ENCODE results near the gene JARID2. TPM values are rescaled to one million over a fixed set of nuclear protein-coding genes. Genes with fewer than 3 reads are reported as not detected.

JARID2 gene
- total RNA-seq, 1 experiment from 2014 or later, result 23.6 TPM

GRCh38 chr6:15502446-15503345 lies 256.8 kb downstream of the JARID2 start:
- DNase-seq (ENCODE audit: low read depth, low spot score) (no peak), ATAC-seq (no peak)
- no peak overlapping the region for H3K4me3 ChIP-seq (replicated peaks in 1 of 2; ENCODE audit: low read depth in 1 of 2, low read length in 2 of 2)
- TF ChIP-seq YY1 (IDR thresholded peaks at IDR 0.05; ENCODE audit: extremely low read depth, insufficient replicate concordance, low read depth, low read length), result no peak
- no peaks in the 10 kb centered on the region for H4K20me1 ChIP-seq (ENCODE audit: insufficient read depth)
- ChIA-PET RAD21 (ENCODE audit: low non-redundant PET in 1 of 2, low total read pairs in 2 of 2, uncharacterized antibody in 2 of 2, unreplicated experiment in 2 of 2) (no interaction called here), CTCF (no interaction called here), POLR2A (no interaction called here)
- no peak overlapping the region for H3K27ac ChIP-seq (ENCODE audit: low read depth, low read length)
- peaks cover 4 to 5% of the 10 kb centered on the region in 2 experiments; a peak in 1 of 4 replicates for H3K4me1 ChIP-seq (ENCODE audit: control insufficient read depth in 1 of 2, insufficient read depth in 2 of 2, low read length in 2 of 2)
- peaks cover 0 to 3% of the 10 kb centered on the region in 2 experiments; a peak in 1 of 4 replicates for H3K36me3 ChIP-seq (ENCODE audit: control insufficient read depth in 1 of 2, insufficient read depth in 2 of 2, low read length in 2 of 2)
- H3K9me2 ChIP-seq (ENCODE audit: insufficient read depth), result no peaks in the 10 kb centered on the region
- no peak overlapping the region for H3K9ac ChIP-seq (ENCODE audit: low read length)
- no peak overlapping the region for H2AFZ ChIP-seq (ENCODE audit: low read depth, low read length, poor library complexity, severe bottlenecking)
- no peak overlapping the region for H3K4me2 ChIP-seq (ENCODE audit: low read length)
- BruUV-seq (replicated peaks), result no TSS peak
- H3K9me3 ChIP-seq (ENCODE audit: control insufficient read depth in 1 of 2, insufficient read depth in 1 of 2, low read depth in 1 of 2, low read length in 2 of 2), result no peaks in the 10 kb centered on the region
- intact Hi-C loops (cut with micrococcal nuclease), result no loop called here
- H3K79me2 ChIP-seq (ENCODE audit: insufficient read depth, low read length), result no peaks in the 10 kb centered on the region
- H3K27me3 ChIP-seq (ENCODE audit: insufficient read depth, low read length), result no peaks in the 10 kb centered on the region

- ChIA-PET RAD21 (ENCODE audit: low non-redundant PET in 1 of 2, low total read pairs in 2 of 2, uncharacterized antibody in 2 of 2, unreplicated experiment in 2 of 2) (no interaction called here), POLR2A (no interaction called here), CTCF (no interaction called here)
- H3K9me3 ChIP-seq (ENCODE audit: control insufficient read depth in 1 of 2, insufficient read depth in 1 of 2, low read depth in 1 of 2, low read length in 2 of 2), result no peaks in the 10 kb centered on the region
- no peak overlapping the region for H3K4me3 ChIP-seq (replicated peaks in 1 of 2; ENCODE audit: low read depth in 1 of 2, low read length in 2 of 2)
- H3K9me2 ChIP-seq (ENCODE audit: insufficient read depth), result no peaks in the 10 kb centered on the region
- H3K36me3 ChIP-seq (ENCODE audit: control insufficient read depth in 1 of 2, insufficient read depth in 2 of 2, low read length in 2 of 2), result peaks cover 0 to 3% of the 10 kb centered on the region in 2 experiments; a peak in 1 of 4 replicates
- intact Hi-C loops (cut with micrococcal nuclease), result no loop called here
- no peak overlapping the region for H3K4me2 ChIP-seq (ENCODE audit: low read length)
- TF ChIP-seq ZFX (IDR thresholded peaks at IDR 0.05) (no peak), ELF1 (IDR thresholded peaks at IDR 0.05; ENCODE audit: borderline replicate concordance, low read depth) (no peak), JUND (IDR thresholded peaks at IDR 0.05) (no peak), ZNF274 (IDR thresholded peaks at IDR 0.05; ENCODE audit: low read depth, low read length) (no peak), SRF (IDR thresholded peaks at IDR 0.05; ENCODE audit: low read depth) (no peak), MAX (IDR thresholded peaks at IDR 0.05) (no peak), CEBPB (IDR thresholded peaks at IDR 0.05; ENCODE audit: low read depth) (no peak), FOSL1 (IDR thresholded peaks at IDR 0.05; ENCODE audit: low read depth) (no peak), RAD21 (IDR thresholded peaks at IDR 0.05; ENCODE audit: low read depth) (no peak), SIN3A (IDR thresholded peaks at IDR 0.05; ENCODE audit: low read depth) (no peak), SP1 (IDR thresholded peaks at IDR 0.05; ENCODE audit: low read depth) (no peak)
- TF ChIP-seq, protein P1, sequence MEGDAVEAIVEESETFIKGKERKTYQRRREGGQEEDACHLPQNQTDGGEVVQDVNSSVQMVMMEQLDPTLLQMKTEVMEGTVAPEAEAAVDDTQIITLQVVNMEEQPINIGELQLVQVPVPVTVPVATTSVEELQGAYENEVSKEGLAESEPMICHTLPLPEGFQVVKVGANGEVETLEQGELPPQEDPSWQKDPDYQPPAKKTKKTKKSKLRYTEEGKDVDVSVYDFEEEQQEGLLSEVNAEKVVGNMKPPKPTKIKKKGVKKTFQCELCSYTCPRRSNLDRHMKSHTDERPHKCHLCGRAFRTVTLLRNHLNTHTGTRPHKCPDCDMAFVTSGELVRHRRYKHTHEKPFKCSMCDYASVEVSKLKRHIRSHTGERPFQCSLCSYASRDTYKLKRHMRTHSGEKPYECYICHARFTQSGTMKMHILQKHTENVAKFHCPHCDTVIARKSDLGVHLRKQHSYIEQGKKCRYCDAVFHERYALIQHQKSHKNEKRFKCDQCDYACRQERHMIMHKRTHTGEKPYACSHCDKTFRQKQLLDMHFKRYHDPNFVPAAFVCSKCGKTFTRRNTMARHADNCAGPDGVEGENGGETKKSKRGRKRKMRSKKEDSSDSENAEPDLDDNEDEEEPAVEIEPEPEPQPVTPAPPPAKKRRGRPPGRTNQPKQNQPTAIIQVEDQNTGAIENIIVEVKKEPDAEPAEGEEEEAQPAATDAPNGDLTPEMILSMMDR (IDR thresholded peaks at IDR 0.05 in 2 of 3, conservative IDR thresholded peaks at IDR 0.05 in 1 of 3; ENCODE audit: borderline replicate concordance in 1 of 3, insufficient read depth in 1 of 3, low read depth in 2 of 3, low read length in 2 of 3), result no peak
- TF ChIP-seq, protein P2, sequence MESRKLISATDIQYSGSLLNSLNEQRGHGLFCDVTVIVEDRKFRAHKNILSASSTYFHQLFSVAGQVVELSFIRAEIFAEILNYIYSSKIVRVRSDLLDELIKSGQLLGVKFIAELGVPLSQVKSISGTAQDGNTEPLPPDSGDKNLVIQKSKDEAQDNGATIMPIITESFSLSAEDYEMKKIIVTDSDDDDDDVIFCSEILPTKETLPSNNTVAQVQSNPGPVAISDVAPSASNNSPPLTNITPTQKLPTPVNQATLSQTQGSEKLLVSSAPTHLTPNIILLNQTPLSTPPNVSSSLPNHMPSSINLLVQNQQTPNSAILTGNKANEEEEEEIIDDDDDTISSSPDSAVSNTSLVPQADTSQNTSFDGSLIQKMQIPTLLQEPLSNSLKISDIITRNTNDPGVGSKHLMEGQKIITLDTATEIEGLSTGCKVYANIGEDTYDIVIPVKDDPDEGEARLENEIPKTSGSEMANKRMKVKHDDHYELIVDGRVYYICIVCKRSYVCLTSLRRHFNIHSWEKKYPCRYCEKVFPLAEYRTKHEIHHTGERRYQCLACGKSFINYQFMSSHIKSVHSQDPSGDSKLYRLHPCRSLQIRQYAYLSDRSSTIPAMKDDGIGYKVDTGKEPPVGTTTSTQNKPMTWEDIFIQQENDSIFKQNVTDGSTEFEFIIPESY (IDR thresholded peaks at IDR 0.05; ENCODE audit: extremely low read depth, insufficient replicate concordance, low read length), result no peak
- TF ChIP-seq, protein P3, sequence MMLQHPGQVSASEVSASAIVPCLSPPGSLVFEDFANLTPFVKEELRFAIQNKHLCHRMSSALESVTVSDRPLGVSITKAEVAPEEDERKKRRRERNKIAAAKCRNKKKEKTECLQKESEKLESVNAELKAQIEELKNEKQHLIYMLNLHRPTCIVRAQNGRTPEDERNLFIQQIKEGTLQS (IDR thresholded peaks at IDR 0.05), result no peak
- no peaks in the 10 kb centered on the region for H3K27me3 ChIP-seq (ENCODE audit: insufficient read depth, low read length)
- no peaks in the 10 kb centered on the region for H4K20me1 ChIP-seq (ENCODE audit: insufficient read depth)
- no peak overlapping the region for H2AFZ ChIP-seq (ENCODE audit: low read depth, low read length, poor library complexity, severe bottlenecking)
- DNase-seq (ENCODE audit: low read depth, low spot score) (no peak), ATAC-seq (no peak)
- BruUV-seq (replicated peaks), result no TSS peak
- H3K9ac ChIP-seq (ENCODE audit: low read length), result no peak overlapping the region
- no peak overlapping the region for H3K27ac ChIP-seq (ENCODE audit: low read depth, low read length)
- peaks cover 4 to 5% of the 10 kb centered on the region in 2 experiments; a peak in 1 of 4 replicates for H3K4me1 ChIP-seq (ENCODE audit: control insufficient read depth in 1 of 2, insufficient read depth in 2 of 2, low read length in 2 of 2)
- H3K79me2 ChIP-seq (ENCODE audit: insufficient read depth, low read length), result no peaks in the 10 kb centered on the region
Measured at GRCh38 chr6:15503346-15503680, 257.4 kb downstream of the JARID2 start.
